ENCODE measurements around the gene LGSN.
A peak's percentile ranks its signal among the peaks of the same experiment; 100 is the strongest.
"Not testable (repeated sequence)": the region's sequence is repeated elsewhere in the genome, so short reads cannot be mapped to it uniquely, and the experiment has no call there.

Gene LGSN

DNA sequence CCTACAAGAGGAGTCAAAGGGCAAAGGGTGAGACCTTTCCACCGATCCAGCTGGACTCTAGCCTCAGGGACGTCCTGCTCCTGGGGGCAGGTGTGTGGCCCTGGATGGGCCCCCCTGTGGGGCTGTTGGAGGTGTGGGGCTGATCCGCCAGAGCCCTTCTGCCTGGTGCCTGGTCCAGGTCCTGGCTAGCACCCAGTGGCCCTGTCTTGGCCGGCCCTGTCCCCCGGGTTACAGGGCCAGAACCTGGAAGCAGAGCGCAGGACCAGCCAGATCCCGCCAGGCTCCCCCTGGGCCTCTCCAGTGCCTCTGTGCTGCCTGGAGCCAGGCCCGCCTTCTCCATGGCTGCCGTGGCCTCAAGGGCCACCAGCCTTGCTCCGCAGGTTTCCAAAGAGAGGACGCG, 89.3 kb downstream of the LGSN start:
- not testable (repeated sequence) for DNase-seq

GRCh38 chr6:63230027-63230426, 89.8 kb downstream of the LGSN start:
- DNase-seq: not testable (repeated sequence)

GRCh38 chr6:63227928-63228894, 91.6 kb downstream of the LGSN start:
- DNase-seq: not testable (repeated sequence)

DNA sequence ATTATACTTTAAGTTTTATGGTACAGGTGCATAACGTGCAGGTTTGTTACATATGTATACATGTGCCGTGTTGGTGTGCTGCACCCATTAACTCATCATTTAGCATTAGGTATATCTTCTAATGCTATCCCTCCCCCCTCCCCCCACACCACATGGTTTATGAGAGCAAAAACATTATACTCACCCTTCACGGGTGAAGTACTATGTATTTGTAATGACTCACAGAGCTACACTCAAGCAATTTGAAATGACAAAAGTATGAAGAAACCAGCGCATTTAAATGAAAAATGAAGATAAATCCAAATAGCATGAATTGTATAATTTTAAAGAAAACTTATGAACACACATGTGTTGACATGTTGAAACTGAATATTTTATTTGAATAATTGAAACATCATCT, 93.8 kb downstream of the LGSN start:
- DNase-seq: peak; percentile 1
